ENCODE results near the gene ZKSCAN5. TPM values are rescaled to one million over a fixed set of nuclear protein-coding genes. Genes with fewer than 3 reads are reported as not detected.
"Not testable (repeated sequence)": the region's sequence is repeated elsewhere in the genome, so short reads cannot be mapped to it uniquely, and the experiment has no call there.

Gene ZKSCAN5
- total and polyA plus RNA-seq, 2 donors (not counting 3 experiments of a cell fraction or from before 2014, with no cell fraction given) = 4.3 to 9.7 TPM

- Histone ChIP-seq H3K4me3 (replicated peaks in 1 of 3; ENCODE audit: insufficient read depth in 1 of 3, low read depth in 1 of 3, low read length in 3 of 3) (no peak overlapping the region), H3K4me2 (ENCODE audit: insufficient read depth, low read length) (no peak overlapping the region), H3K9me3 (replicated peaks; ENCODE audit: control insufficient read depth, insufficient read depth, low read length) (no peaks in the 10 kb centered on the region), H3K4me1 (ENCODE audit: control insufficient read depth, extremely low read depth, insufficient read depth, low read length) (peaks cover 16% of the 10 kb centered on the region), H3K27ac (ENCODE audit: insufficient read depth, low read depth, low read length) (no peak overlapping the region), H3K9ac (replicated peaks; ENCODE audit: extremely low read depth, insufficient read depth, low read length) (no peak overlapping the region), H3K9me1 (replicated peaks; ENCODE audit: control insufficient read depth, extremely low read depth, insufficient read depth, low read length) (no peaks in the 10 kb centered on the region), H3K27me3 (ENCODE audit: control insufficient read depth in 2 of 2, insufficient read depth in 2 of 2, low read length in 2 of 2) (no peaks in the 10 kb centered on the region), H2AFZ (ENCODE audit: low read depth, low read length) (no peak overlapping the region), H3K36me3 (ENCODE audit: control insufficient read depth in 2 of 2, extremely low read depth in 1 of 2, insufficient read depth in 2 of 2, low read length in 2 of 2) (peaks cover 4 to 16% of the 10 kb centered on the region in 2 experiments), H4K20me1 (replicated peaks; ENCODE audit: control insufficient read depth, extremely low read depth, insufficient read depth, low read length) (no peaks in the 10 kb centered on the region), H3K79me2 (ENCODE audit: control insufficient read depth, insufficient read depth, low read length) (peaks cover 13% of the 10 kb centered on the region)
- TF ChIP-seq JUN (IDR thresholded peaks at IDR 0.05; ENCODE audit: borderline replicate concordance, insufficient read depth, insufficient read length, low read depth) = no peak
- no peak for TF ChIP-seq GATA2 (IDR thresholded peaks at IDR 0.05; ENCODE audit: insufficient read depth, insufficient read length, low read depth, low read length)
- TF ChIP-seq MAX (IDR thresholded peaks at IDR 0.05; ENCODE audit: insufficient read depth, insufficient read length) = no peak
- TF ChIP-seq POLR2AphosphoS5 (IDR thresholded peaks at IDR 0.05; ENCODE audit: insufficient read depth, low read depth, low read length) = no peak
- TF ChIP-seq, protein P1, sequence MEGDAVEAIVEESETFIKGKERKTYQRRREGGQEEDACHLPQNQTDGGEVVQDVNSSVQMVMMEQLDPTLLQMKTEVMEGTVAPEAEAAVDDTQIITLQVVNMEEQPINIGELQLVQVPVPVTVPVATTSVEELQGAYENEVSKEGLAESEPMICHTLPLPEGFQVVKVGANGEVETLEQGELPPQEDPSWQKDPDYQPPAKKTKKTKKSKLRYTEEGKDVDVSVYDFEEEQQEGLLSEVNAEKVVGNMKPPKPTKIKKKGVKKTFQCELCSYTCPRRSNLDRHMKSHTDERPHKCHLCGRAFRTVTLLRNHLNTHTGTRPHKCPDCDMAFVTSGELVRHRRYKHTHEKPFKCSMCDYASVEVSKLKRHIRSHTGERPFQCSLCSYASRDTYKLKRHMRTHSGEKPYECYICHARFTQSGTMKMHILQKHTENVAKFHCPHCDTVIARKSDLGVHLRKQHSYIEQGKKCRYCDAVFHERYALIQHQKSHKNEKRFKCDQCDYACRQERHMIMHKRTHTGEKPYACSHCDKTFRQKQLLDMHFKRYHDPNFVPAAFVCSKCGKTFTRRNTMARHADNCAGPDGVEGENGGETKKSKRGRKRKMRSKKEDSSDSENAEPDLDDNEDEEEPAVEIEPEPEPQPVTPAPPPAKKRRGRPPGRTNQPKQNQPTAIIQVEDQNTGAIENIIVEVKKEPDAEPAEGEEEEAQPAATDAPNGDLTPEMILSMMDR (IDR thresholded peaks at IDR 0.05; ENCODE audit: extremely low read depth in 1 of 2, insufficient read depth in 1 of 2, low read depth in 1 of 2, low read length in 2 of 2) = no peak
- no peak for TF ChIP-seq MYC (IDR thresholded peaks at IDR 0.05; ENCODE audit: low read depth, low read length)
- TF ChIP-seq EZH2 (IDR thresholded peaks at IDR 0.05; ENCODE audit: borderline replicate concordance, low read depth, low read length, severe bottlenecking) = no peak
- no peak for TF ChIP-seq FOS (IDR thresholded peaks at IDR 0.05; ENCODE audit: borderline replicate concordance, insufficient read depth, low read length)
- TF ChIP-seq POLR2A (IDR thresholded peaks at IDR 0.05; ENCODE audit: low read depth, low read length) = no peak
- no TSS peak for BruUV-seq (replicated peaks)
- POLR2A ChIA-PET = no interaction called here
- CTCF ChIA-PET = no interaction called here
- FAIRE-seq (no peak), DNase-seq (ENCODE audit: low read depth, low spot score) (no peak)
- intact Hi-C loops (cut with micrococcal nuclease) (no loop called here), dilution Hi-C loops (cut with MboI; ENCODE audit: extremely low pct_ligation_motif_present, low sequenced_read_pairs) (no loop called here)
Observed at GRCh38 chr7:99563650-99564049, 59.2 kb downstream of the ZKSCAN5 start.

DNA sequence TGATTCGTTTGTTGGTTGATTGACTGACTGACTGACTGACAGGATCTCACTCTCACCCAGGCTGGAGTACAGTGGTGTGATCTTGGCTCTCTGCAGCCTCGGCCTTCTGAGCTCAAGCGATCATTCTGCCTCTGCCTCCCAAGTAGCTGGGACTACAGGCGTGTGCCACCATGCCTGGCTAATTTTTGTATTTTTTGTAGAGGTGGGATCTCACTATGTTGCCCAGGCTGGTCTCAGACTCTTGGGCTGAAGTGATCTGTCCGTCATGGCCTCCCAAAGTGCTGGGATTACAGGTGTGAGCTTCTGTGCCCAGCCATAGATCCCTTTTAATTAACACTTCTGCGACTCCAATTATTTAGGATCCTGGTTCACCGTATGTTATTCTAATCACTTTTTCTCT lies 64.3 kb downstream of the ZKSCAN5 start:
- POLR2A ChIA-PET; FAIRE-seq; dilution Hi-C loops (cut with MboI; ENCODE audit: extremely low pct_ligation_motif_present, low sequenced_read_pairs); H3K27me3 ChIP-seq (ENCODE audit: control insufficient read depth in 2 of 2, insufficient read depth in 2 of 2, low read length in 2 of 2); H2AFZ ChIP-seq (ENCODE audit: low read depth, low read length); H3K27ac ChIP-seq (ENCODE audit: insufficient read depth, low read depth, low read length); H3K4me3 ChIP-seq (replicated peaks in 1 of 3; ENCODE audit: insufficient read depth in 1 of 3, low read depth in 1 of 3, low read length in 3 of 3); CTCF ChIA-PET; H3K79me2 ChIP-seq (ENCODE audit: control insufficient read depth, insufficient read depth, low read length); H3K4me2 ChIP-seq (ENCODE audit: insufficient read depth, low read length); DNase-seq (ENCODE audit: low read depth, low spot score); H3K9me3 ChIP-seq (replicated peaks; ENCODE audit: control insufficient read depth, insufficient read depth, low read length); H4K20me1 ChIP-seq (replicated peaks; ENCODE audit: control insufficient read depth, extremely low read depth, insufficient read depth, low read length); H3K9me1 ChIP-seq (replicated peaks; ENCODE audit: control insufficient read depth, extremely low read depth, insufficient read depth, low read length); H3K36me3 ChIP-seq (ENCODE audit: control insufficient read depth in 2 of 2, extremely low read depth in 1 of 2, insufficient read depth in 2 of 2, low read length in 2 of 2); H3K9ac ChIP-seq (replicated peaks; ENCODE audit: extremely low read depth, insufficient read depth, low read length); BruUV-seq (replicated peaks); intact Hi-C loops (cut with micrococcal nuclease); H3K4me1 ChIP-seq (ENCODE audit: control insufficient read depth, extremely low read depth, insufficient read depth, low read length): not testable (repeated sequence)

Measured in endothelial cell of umbilical vein (primary cell).